KOPT-K1 (cell line): ENCODE data around the gene EDRF1.

Source experiments
- H3K27ac ChIP-seq: fragments of 200-600 bp; sonication (generic); 2 replicates; pipeline ENCODE4 v1.5.1; 2016; ENCODE audit warnings: antibody characterized with exemption, mild to moderate bottlenecking, low read depth, low read length; ENCODE audit not compliant: poor library complexity, severe bottlenecking
- H3K36me3 ChIP-seq: fragments of 200-600 bp; sonication (generic); 2 replicates; pipeline ENCODE4 v1.5.1; 2017; ENCODE audit warnings: antibody characterized with exemption, mild to moderate bottlenecking, low read length, moderate library complexity; ENCODE audit not compliant: insufficient read depth
- H3K9me3 ChIP-seq: fragments of 200-600 bp; sonication (generic); 2 replicates; pipeline ENCODE4 v1.5.1; 2017; ENCODE audit warnings: antibody characterized with exemption, low read length, mild to moderate bottlenecking; ENCODE audit not compliant: insufficient read depth, poor library complexity, severe bottlenecking

EDRF1 gene

DNA sequence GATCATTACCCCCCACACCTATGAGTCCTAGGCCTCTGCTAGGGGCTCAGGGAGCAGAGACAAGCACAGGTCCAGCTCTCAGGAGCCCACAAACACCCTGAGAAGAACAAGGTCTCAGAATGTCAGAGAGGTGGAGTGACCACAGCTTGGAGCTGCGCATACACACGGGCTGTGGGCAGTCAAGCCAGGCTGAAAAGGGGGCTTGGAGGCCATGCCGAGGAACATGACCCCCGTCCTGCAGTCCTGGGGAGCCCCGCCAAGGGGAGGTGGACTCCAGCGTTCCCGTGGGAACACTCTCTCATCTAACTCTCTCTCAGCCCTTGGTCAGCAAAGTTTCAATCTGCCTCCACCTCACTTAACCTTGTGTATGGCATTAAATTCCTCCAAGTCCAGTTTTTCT is 63.9 kb downstream of the EDRF1 start:
- no peaks in the 10 kb centered on the region for H3K9me3 ChIP-seq
- H3K27ac ChIP-seq, result no peak overlapping the region
- H3K36me3 ChIP-seq, result peaks cover 9% of the 10 kb centered on the region

DNA sequence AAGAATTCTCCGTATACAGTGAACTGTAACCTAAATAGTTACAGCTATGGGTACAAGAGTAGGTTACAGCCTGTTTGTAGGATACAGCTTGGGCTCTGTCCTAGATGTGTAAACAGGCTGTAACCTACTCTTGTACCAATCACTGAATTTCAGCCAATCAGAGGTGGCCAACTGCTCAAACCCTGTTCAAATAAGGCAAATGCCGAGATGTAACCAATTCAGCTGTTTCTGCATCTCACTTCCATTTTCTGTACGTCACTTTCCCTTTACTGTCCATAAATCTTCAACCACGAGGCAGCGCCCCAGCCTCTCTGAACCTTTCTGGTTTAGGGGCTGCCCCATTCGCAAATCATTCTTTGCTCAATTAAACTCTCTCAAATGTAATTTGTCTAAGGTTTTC is 64.4 kb downstream of the EDRF1 start:
- Histone ChIP-seq H3K36me3 (peaks cover 14% of the 10 kb centered on the region), H3K27ac (no peak overlapping the region), H3K9me3 (no peaks in the 10 kb centered on the region)

DNA sequence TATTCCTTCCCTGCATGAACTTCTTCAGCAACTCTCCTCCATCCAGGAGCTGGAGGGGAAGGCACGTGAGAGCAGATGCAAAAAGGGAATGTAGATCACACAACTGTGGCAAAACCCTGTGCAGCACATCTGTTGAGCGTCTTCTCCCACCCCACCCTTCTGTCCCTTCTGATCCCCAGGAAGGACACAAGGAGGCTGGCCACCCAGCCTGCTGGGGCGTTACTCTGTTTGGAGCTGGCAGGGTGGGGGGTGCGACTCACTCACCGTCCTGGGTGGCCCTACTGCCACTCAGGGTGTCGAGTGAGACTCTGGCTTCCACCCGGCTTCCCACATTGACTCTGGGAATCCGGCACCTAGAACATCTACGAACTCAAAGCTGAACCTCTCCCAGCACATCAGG is 66.3 kb downstream of the EDRF1 start:
- H3K36me3 ChIP-seq, result peaks cover 27% of the 10 kb centered on the region
- H3K9me3 ChIP-seq, result no peaks in the 10 kb centered on the region
- H3K27ac ChIP-seq, result no peak overlapping the region

DNA sequence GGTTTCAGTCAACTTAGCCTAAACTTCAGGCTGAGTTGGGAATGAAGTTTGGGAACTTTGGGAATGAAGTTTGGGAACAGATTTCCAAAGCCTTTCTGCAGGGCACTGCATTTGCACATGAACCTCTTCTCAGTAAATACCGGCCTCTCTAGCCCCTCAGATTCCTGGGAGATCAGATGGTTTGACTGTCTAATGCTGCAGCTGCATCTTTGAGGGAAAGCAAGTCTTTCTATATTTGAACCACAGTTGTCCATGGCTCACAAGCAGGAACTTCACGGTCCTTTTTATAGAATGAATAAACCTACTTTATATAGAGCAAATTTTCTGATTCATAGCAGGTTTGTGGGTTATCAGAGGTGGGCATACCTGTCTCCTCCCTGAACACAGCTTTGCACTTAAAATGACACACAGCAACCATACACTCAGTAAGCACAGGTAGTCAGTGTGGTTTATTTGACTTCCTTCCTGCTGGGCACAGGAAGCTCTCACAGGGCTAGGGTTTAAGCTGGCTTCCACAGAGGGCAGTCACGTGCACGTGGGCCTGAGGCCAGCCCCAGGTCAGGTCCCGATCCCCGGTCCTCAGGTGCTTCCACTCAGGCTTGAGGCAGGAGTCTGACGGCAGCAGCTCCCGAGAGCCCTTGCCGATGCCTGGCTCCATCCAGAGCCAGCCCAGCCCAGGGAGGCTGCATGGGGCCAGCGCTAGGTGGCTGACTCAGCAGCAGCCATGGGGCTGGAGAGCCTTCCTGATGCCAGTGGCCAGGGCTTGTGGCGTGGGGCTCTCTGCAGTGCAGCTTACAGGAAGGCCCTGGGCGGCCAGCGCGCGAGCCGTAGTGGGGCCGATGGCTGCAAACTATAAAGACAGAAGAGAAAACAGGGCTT is 68.9 kb downstream of the EDRF1 start:
- Histone ChIP-seq H3K36me3 (peaks cover 43% of the 10 kb centered on the region), H3K27ac (no peak overlapping the region), H3K9me3 (no peaks in the 10 kb centered on the region)

DNA sequence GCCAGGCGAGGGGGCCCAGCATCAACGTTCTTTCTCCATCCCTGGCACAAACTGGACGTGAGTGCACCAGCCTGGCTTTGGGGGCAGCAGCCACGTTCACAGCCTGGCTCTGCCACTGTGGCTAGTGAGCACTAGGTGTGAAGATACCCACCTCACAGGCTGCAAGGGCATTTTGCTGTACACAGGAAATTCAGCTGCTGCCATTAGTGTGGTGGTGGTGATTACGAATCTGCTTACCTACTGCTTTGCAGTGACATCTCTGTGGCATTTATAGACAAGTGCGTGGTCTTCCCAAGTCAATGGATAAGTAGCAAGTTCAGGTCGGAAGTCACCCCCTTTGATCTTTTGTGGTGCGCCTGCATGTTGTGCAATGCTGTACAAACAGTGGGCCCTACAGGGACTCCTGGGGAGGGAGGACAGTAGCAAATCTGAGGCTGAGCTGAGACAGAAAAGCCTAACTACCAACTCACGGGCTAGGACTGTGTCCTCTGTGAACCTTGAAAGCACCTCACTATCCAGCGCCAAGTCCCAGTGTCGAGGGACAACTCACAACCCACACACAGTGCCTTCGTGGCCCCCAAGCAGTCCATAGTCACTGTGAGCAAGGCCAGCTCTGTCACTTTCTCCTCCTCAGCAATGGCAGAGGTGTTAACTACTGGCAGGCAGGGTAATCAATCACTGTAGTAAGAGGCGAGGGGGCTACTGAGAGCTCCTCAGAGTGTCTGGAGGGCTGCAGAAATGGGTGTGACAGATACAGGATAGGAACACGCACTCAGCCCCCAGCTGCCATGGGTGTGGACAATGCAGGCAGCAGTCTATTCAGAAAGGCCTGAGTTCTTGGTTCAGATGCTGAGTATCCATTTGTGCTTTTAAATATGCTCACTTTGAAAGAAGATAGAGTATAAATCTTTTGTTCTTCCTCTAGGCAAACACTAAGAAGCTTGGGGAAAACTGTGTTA is 73.1 kb downstream of the EDRF1 start:
- Histone ChIP-seq H3K9me3 (no peaks in the 10 kb centered on the region), H3K27ac (no peak overlapping the region), H3K36me3 (peaks cover 84% of the 10 kb centered on the region)

DNA sequence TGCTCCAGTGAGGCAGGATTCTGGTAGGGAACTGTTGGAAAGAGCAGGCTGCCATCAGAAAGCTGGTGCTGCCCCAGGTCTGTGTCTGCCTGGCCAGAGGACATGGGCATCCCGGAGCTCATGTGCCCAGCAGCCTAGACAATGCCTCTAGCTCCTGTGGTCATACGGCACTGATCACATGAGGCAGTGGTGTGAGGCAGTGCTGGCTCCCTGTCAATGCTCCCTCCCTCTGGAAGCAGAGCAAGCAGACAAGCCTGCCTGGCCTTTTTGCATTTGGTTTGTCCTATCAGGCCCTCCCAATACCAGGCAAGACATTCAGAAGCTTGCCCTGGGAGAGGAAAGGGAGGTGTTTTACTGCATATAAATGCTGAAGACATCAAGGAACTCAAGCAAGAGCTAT is 75.6 kb downstream of the EDRF1 start:
- H3K36me3 ChIP-seq, result peaks cover 79% of the 10 kb centered on the region
- no peak overlapping the region for H3K27ac ChIP-seq

DNA sequence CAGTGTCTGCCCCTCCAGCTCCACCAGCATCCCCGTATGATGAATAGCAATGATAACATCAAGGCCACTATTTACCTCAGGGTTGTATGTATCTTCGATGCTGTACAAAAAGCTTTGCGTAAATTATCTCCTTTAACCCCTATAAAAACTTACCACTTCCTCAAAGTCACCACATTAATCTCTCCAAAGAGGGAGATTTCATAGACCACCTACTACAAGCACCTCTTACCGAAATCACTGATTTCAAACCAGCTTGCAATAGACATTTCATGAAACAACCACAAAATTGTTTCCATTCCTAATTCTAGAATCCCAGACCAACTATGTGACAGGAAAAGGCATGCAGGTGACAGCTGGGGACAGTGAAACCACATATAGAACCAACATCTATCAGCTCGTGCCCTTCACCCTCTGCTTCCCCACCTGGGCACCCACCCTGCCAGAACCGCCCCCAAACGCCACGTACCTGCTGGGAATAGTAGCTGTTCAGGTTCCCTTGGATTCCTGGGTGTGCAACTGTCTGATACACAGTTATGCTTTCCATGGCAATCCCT is 76.2 kb downstream of the EDRF1 start:
- H3K27ac ChIP-seq, result no peak overlapping the region
- no peaks in the 10 kb centered on the region for H3K9me3 ChIP-seq
- H3K36me3 ChIP-seq, result peaks cover 84% of the 10 kb centered on the region

More for the DNA sequence above, 75.6 kb downstream of the EDRF1 start:
- H3K9me3 ChIP-seq, result no peaks in the 10 kb centered on the region

DNA sequence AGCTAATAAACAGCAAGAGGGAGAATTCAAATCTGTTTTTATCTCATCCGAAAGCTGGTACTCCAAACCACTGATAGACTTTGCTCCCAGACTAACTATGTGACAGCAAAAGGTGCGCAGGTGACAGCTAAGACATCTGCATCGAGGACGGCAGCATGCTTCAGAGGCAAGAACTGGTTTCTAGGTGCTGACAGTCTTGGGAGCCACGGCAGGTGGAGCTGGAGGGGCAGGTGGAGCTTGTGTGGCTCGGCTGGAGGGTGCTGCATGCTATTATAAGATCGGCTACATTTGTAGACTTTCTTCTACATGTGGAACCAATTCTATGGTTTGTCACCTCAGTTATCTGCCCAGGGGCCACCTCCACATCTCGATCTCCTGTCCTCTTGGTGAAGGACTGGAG is 77.9 kb downstream of the EDRF1 start:
- Histone ChIP-seq H3K36me3 (peaks cover 78% of the 10 kb centered on the region), H3K9me3 (no peaks in the 10 kb centered on the region), H3K27ac (no peak overlapping the region)

DNA sequence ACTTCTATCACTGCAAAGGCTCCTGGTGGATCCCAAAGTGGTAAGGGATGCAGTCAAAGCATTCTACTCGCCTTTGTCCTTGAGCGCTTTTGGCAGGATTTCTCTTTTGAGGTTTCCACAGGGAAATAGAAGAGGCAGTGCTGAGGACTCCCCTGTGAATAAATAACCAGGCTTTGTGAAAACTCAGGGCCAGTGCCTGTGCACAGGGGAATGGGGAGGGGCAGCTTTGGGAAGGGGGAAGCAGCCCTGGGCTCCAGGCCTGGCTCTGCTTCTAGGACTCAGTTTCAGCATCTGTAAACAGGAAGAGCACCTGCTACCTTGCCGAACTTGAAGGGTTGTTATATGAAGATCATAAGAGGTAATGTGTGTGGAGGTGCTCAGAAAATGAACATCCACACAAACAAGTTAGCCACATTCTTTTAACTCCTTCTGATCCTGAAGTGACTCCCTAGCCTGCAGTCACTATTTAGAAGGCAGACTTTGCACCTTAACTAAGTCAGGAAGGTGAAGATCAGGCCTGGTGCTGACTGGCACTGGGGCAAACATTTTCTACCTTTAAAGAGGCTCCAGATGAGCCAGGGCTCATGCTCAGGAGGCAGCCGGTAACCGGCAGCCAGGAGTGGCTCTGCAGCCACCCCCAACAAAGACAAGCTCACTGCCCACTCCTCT is 78.6 kb downstream of the EDRF1 start:
- no peak overlapping the region for H3K27ac ChIP-seq
- H3K9me3 ChIP-seq, result no peaks in the 10 kb centered on the region
- peaks cover 79% of the 10 kb centered on the region for H3K36me3 ChIP-seq

DNA sequence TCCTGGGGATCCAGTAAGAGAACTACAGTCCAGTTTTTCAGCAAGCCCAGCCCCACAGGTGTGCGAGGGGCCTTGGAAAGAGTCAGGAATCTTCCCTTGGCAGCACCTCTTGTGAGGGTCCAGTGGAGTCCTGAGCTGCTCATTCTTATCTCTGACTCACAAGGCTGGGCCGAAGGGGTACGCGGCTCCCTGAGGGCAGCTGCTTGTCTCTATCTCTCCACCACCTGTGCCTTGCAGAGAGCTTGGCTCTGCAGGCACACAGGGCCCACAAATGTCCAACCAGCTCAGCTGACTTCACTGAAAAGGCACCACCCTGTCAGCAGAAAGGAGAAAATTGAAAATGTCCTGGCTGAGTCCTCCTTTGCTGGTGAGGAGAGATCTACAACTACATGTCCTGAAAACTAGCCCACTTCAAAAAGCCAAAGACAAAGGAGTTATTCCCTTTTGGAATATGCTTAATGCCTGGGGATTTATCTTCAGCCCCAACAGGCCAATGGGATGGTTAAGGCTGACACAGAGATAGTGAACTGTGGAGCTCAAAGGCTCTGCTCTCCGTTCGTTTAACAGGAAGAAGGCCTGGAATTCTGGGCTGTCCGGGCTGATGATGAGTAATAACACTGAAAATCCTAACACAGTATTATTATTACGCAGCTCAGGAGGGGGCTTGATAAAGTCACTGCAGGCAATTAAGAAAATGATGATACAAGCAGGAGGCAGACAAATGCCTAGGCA is 80.1 kb downstream of the EDRF1 start:
- Histone ChIP-seq H3K36me3 (peaks cover 76% of the 10 kb centered on the region), H3K9me3 (no peaks in the 10 kb centered on the region), H3K27ac (no peak overlapping the region)

DNA sequence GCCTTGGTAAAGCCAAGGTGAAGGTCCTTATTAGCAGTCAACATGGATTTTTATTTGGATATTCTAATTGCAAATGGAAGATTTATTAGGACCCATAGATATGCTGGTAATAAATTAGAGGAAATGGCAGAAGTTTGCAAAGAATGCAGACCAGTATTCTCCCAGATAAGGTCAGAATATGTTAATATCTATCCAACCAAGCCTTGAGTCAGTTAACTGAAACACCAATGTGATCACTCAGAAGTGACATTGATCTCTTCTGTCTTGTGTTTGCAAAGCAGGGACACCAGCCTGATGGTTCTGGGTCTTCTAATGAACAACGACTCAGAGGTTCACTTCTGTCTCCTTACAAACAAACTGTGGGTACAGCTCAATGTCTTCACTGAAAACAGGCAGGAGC is 82.1 kb downstream of the EDRF1 start:
- Histone ChIP-seq H3K36me3 (peaks cover 73% of the 10 kb centered on the region), H3K9me3 (no peaks in the 10 kb centered on the region), H3K27ac (no peak overlapping the region)

DNA sequence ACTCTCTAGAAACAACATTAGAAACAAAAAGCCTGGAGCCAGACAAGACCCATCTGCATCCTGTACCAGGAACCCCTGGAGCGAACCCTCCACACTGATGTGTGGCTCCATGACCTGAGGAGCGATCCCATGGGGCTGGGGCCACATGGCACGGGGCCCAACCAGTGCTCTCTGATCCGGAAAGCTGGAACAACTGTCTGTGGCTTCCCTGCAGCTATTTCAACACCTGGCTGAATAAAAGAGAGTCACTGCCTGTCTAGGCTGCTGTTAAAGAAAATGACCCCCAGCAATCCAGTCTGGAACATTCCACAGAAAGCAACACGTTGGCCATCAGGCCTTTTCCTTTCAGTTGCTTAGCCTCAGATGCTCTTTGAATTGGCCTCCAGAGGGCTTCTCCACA is 82.6 kb downstream of the EDRF1 start:
- H3K27ac ChIP-seq, result no peak overlapping the region
- H3K36me3 ChIP-seq, result peaks cover 73% of the 10 kb centered on the region
- H3K9me3 ChIP-seq, result no peaks in the 10 kb centered on the region

DNA sequence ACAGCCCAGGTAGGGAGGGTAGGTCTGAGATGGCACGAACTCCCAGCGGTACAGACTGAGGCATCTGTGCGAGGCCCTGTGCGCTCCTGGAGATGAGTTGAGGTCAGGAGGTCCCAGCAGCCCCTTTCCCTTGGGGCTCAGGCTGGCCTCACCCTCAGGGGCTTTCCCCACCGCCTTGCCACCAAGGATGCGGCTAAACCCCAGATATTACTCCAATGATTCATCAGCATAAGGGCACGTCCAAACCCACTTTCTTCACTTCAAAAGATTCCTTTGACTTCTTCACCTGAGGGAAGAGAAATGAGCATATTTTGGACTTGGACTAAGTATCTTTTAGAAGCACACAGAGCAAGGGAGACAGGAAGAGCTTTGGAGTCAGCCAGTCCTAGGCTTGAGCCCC is 83.2 kb downstream of the EDRF1 start:
- H3K36me3 ChIP-seq, result peaks cover 71% of the 10 kb centered on the region

DNA sequence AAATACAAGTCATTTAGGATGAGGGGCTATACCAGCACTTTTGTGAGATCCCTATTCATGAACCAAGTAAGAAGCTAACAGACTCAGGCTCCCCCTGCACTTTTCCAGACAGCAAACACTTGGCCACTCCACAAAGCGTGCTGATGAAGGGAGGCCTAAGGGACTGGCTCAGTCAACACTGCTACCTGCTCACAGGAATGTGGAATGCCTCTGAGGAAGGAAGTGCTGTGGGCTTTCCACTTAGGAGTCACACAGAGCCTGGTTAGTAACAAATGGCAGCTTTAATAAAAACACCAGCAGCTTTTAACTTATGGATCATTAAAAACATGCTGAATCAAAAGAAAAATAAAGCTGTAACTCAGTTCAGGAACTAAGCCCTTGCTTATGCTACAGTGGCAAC is 88.5 kb downstream of the EDRF1 start:
- Histone ChIP-seq H3K27ac (no peak overlapping the region), H3K36me3 (peaks cover 56% of the 10 kb centered on the region), H3K9me3 (no peaks in the 10 kb centered on the region)

More for the DNA sequence above, 83.2 kb downstream of the EDRF1 start:
- no peak overlapping the region for H3K27ac ChIP-seq
- H3K9me3 ChIP-seq, result no peaks in the 10 kb centered on the region
